Panc1 (cell line): Measurements from ENCODE around the gene GABRA4. TPM values are rescaled to one million over a fixed set of nuclear protein-coding genes. Genes with fewer than 3 reads are reported as not detected.

Experiments used
- ATAC-seq: fragments of 200-7000 bp; cut with Tn5 transposase; 2 replicates; pipeline ENCODE4 v1.9.1; 2020; ENCODE audit warnings: mild to moderate bottlenecking, moderate library complexity
- BruUV-seq: library from RNA; stranded (reverse); fragments of 400-500 nt; replicated peaks from 2 replicates; lab custom pipeline; 2021; lab: Mats Ljungman, UMichigan
- CTCF ChIA-PET: fragments of 300-600 bp; sonication (Branson Sonifier 250); formaldehyde crosslinking; loops from one replicate; lab custom pipeline; 2022; ENCODE audit warnings: antibody characterized with exemption; lab: Charles Lee
- POLR2A ChIA-PET: fragments of 300-600 bp; sonication (Branson Sonifier 250); formaldehyde crosslinking; loops from one replicate; lab custom pipeline; 2022; ENCODE audit warnings: antibody characterized with exemption; lab: Charles Lee
- DNase-seq: peaks from one replicate; pipeline ENCODE4 v3.0.0-alpha.2; 2010; ENCODE audit warnings: low read depth, low spot score
- H3K27ac ChIP-seq: 2 replicates; pipeline ENCODE4 v1.5.1; 2011; ENCODE audit warnings: mild to moderate bottlenecking, low read length, inconsistent platforms
- H3K27me3 ChIP-seq: fragments of 200-500 bp; sonication (Bioruptor generic); 2 replicates; pipeline ENCODE4 v1.6.0; 2014; ENCODE audit warnings: low read length, inconsistent platforms; ENCODE audit not compliant: control insufficient read depth, insufficient read depth
- H3K36me3 ChIP-seq: fragments of 200-500 bp; sonication (Bioruptor generic); 2 replicates; pipeline ENCODE4 v1.5.1; 2014; ENCODE audit warnings: inconsistent platforms, mild to moderate bottlenecking, low read length, moderate library complexity; ENCODE audit not compliant: control insufficient read depth, insufficient read depth
- H3K4me1 ChIP-seq: 2 replicates; pipeline ENCODE4 v1.5.1; 2011; ENCODE audit warnings: inconsistent platforms, mild to moderate bottlenecking, low read length, moderate library complexity; ENCODE audit not compliant: control insufficient read depth, insufficient read depth
- H3K4me3 ChIP-seq, 2 experiments: 2 replicates each; pipeline ENCODE4 v1.5.1; 2011 to 2012; ENCODE audit warnings: low read depth in 2 of 2, low read length in 2 of 2, mild to moderate bottlenecking in 2 of 2, inconsistent platforms in 1 of 2, moderate library complexity in 1 of 2
- H3K9me3 ChIP-seq: fragments of 200-500 bp; sonication (Bioruptor generic); 2 replicates; pipeline ENCODE4 v1.5.1; 2014; ENCODE audit warnings: low read depth, mild to moderate bottlenecking, inconsistent platforms, low read length, moderate library complexity; ENCODE audit not compliant: control insufficient read depth, insufficient read depth
- CTCF ChIP-seq: fragments of 450-650 bp; IDR thresholded peaks from 2 replicates; pipeline ENCODE4 v1.5.1; 2017; ENCODE audit warnings: mild to moderate bottlenecking
- POLR2AphosphoS5 ChIP-seq: IDR thresholded peaks from 2 replicates; pipeline ENCODE4 v1.6.1; 2012; ENCODE audit warnings: mild to moderate bottlenecking, low read depth, low read length, moderate library complexity
- REST ChIP-seq, 2 experiments: IDR thresholded peaks; 2 replicates each; pipeline ENCODE4 v1.6.1; 2011 to 2012; ENCODE audit warnings: low read depth in 2 of 2, control low read depth in 1 of 2, low read length in 1 of 2, mild to moderate bottlenecking in 1 of 2, moderate library complexity in 1 of 2; ENCODE audit not compliant: insufficient read depth in 1 of 2
- SIN3A ChIP-seq: IDR thresholded peaks from 2 replicates; pipeline ENCODE4 v1.6.1; 2012; ENCODE audit warnings: low read depth, mild to moderate bottlenecking, low read length, moderate library complexity, borderline replicate concordance; ENCODE audit not compliant: insufficient read depth
- TCF7L2 ChIP-seq: IDR thresholded peaks from 2 replicates; pipeline ENCODE4 v1.6.1; 2011; ENCODE audit warnings: mild to moderate bottlenecking, low read depth, low read length, inconsistent platforms
- in situ Hi-C: cut with HindIII; loops from 2 replicates; pipeline ENCODE4 v1.10.0; 2016; ENCODE audit warnings: low sequenced_read_pairs, low pct_unique_long_range_greater_than_20kb
- intact Hi-C: fragments of 100-400 bp; cut with micrococcal nuclease; formaldehyde crosslinking; loops from one replicate; pipeline ENCODE4 v1.10.0; 2022; ENCODE audit not compliant: unreplicated experiment
- total RNA-seq: library from RNA; stranded (reverse); gene quantifications from one replicate; pipeline ENCODE4 v1.2.1, GENCODE V29; 2021; ENCODE audit not compliant: unreplicated experiment

Gene GABRA4
- total RNA-seq, 1 experiment from 2014 or later, result not detected

- no peaks in the 10 kb centered on the region for H3K9me3 ChIP-seq
- no TSS peak for BruUV-seq
- intact Hi-C loops, result no loop called here
- no peak for TF ChIP-seq REST (IDR thresholded peaks at IDR 0.05; ENCODE audit: insufficient read depth in 1 of 2, low read depth in 2 of 2, low read length in 1 of 2)
- no peak for TF ChIP-seq POLR2AphosphoS5
- no peak for TF ChIP-seq TCF7L2
- no peak for TF ChIP-seq CTCF
- no peak for TF ChIP-seq SIN3A
- H3K36me3 ChIP-seq, result no peaks in the 10 kb centered on the region
- H3K27me3 ChIP-seq, result no peaks in the 10 kb centered on the region
- no peak for DNase-seq
- H3K27ac ChIP-seq, result no peak overlapping the region
- no peaks in the 10 kb centered on the region for H3K4me1 ChIP-seq
- CTCF ChIA-PET, result no interaction called here
- POLR2A ChIA-PET, result no interaction called here
- no peak overlapping the region for H3K4me3 ChIP-seq
- in situ Hi-C loops, result no loop called here
- no peak for ATAC-seq
Measured at GRCh38 chr4:46922205-46922604, 71.2 kb downstream of the GABRA4 start.

- Histone ChIP-seq H3K4me1 (no peaks in the 10 kb centered on the region), H3K9me3 (no peaks in the 10 kb centered on the region), H3K27ac (no peak within 1 kb of the TSS), H3K27me3 (no peaks in the 10 kb centered on the region), H3K36me3 (no peaks in the 10 kb centered on the region), H3K4me3 (no peak within 1 kb of the TSS)
- CTCF ChIA-PET, result no interaction called here
- POLR2A ChIA-PET, result no interaction called here
- in situ Hi-C loops, result no loop called here
- intact Hi-C loops, result no loop called here
- no peak for TF ChIP-seq TCF7L2
- TF ChIP-seq POLR2AphosphoS5, result no peak
- TF ChIP-seq REST (IDR thresholded peaks at IDR 0.05; ENCODE audit: insufficient read depth in 1 of 2, low read depth in 2 of 2, low read length in 1 of 2), result no peak
- no peak for TF ChIP-seq SIN3A
- no peak for TF ChIP-seq CTCF
- no peak for ATAC-seq
- DNase-seq, result no peak
- BruUV-seq, result no TSS peak
Measured at GRCh38 chr4:46909078-46909477, 84.3 kb downstream of the GABRA4 start, which contains the start of gene COX7B2. Gene COX7B2 (minus strand): TSS chr4:46909245. CDS start chr4:46735192, 174,053 bp downstream.
